GM18870 (cell line): ENCODE data around the gene DLX5.

Experiments used
- ATAC-seq: cut with Tn5 transposase; IDR thresholded peaks from one replicate; pipeline ENCODE4 v1.9.1; 2021; ENCODE audit warnings: moderate library complexity; ENCODE audit not compliant: unreplicated experiment

The DLX5 gene

GRCh38 chr7:97006055-97006815 lies 18.4 kb downstream of the DLX5 start:
- no peak for ATAC-seq

- ATAC-seq, result no peak
Measured at GRCh38 chr7:97005183-97006054, 19.2 kb downstream of the DLX5 start, which contains the start of gene DLX6. TSS of gene DLX6 (plus strand) at chr7:97005553. CDS start at chr7:97005978, 425 bp downstream.

GRCh38 chr7:97004247-97005182 lies 20.1 kb downstream of the DLX5 start:
- ATAC-seq, result no peak

- no peak for ATAC-seq
Measured at GRCh38 chr7:97003262-97004246, 21.1 kb downstream of the DLX5 start.

GRCh38 chr7:97002555-97003261 lies 21.9 kb downstream of the DLX5 start:
- no peak for ATAC-seq

GRCh38 chr7:97001656-97002554 lies 22.7 kb downstream of the DLX5 start:
- ATAC-seq, result no peak

- ATAC-seq, result no peak
Measured at GRCh38 chr7:97001221-97001620, 23.4 kb downstream of the DLX5 start.

- no peak for ATAC-seq
Measured at GRCh38 chr7:96998744-96999143, 25.9 kb downstream of the DLX5 start.

GRCh38 chr7:96998333-96998732 lies 26.3 kb downstream of the DLX5 start:
- no peak for ATAC-seq

- no peak for ATAC-seq
Measured at GRCh38 chr7:96997512-96998032, 27.1 kb downstream of the DLX5 start.

GRCh38 chr7:96996958-96997511 lies 27.6 kb downstream of the DLX5 start:
- no peak for ATAC-seq

GRCh38 chr7:96996111-96996957 lies 28.3 kb downstream of the DLX5 start:
- no peak for ATAC-seq

GRCh38 chr7:96995406-96996110 lies 29.1 kb downstream of the DLX5 start:
- ATAC-seq, result no peak

- no peak for ATAC-seq
Measured at GRCh38 chr7:96993980-96994379, 30.7 kb downstream of the DLX5 start.

- ATAC-seq, result no peak
Measured at GRCh38 chr7:96993094-96993865, 31.4 kb downstream of the DLX5 start.
